GM12891 (cell line): ENCODE data around the gene PCYT1B.

ENCODE experiments used
- POLR2A ChIP-seq: IDR thresholded peaks from 2 replicates; pipeline ENCODE4 v1.6.1; 2011; ENCODE audit warnings: low read depth, low read length, control low read depth
- POLR2AphosphoS5 ChIP-seq: IDR thresholded peaks from 2 replicates; pipeline ENCODE4 v1.6.1; 2011; ENCODE audit warnings: low read depth, low read length, control low read depth
- TAF1 ChIP-seq: IDR thresholded peaks from 2 replicates; pipeline ENCODE4 v1.6.1; 2011; ENCODE audit warnings: low read depth, low read length, control low read depth

- TF ChIP-seq POLR2AphosphoS5 (no peak), POLR2A (no peak), TAF1 (no peak)
Measured at GRCh38 chrX:24590111-24590510, 57.0 kb downstream of the PCYT1B start.
